Measurements from ENCODE around the gene PRKCI. TPM values are rescaled to one million over a fixed set of nuclear protein-coding genes. Genes with fewer than 3 reads are reported as not detected.
"Not testable (repeated sequence)": the region's sequence is repeated elsewhere in the genome, so short reads cannot be mapped to it uniquely, and the experiment has no call there.

PRKCI gene
- total RNA-seq, 2 experiments from 2014 or later, result 17.4 to 21.3 TPM

DNA sequence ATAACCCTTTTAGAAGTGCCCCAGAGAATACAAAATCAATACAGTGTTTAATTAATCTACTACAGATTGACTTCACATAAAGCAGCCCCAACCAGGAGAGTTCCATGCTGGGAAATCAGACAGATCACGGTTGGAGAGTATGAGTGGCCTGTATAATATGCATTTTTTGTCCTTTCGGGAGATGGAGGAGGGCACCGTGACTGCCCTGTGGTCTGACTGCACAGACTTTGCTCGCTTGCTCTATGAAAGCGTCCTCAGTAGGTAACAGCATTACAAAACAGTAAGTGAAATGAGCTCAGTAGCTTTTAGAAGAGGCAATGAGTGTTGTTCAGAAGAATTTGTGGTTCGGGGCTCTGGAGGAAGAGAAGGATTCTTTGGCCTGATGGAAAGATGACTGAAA lies 101.1 kb downstream of the PRKCI start:
- DNase-seq (no peak), ATAC-seq (no peak)
- TF ChIP-seq, protein P1, sequence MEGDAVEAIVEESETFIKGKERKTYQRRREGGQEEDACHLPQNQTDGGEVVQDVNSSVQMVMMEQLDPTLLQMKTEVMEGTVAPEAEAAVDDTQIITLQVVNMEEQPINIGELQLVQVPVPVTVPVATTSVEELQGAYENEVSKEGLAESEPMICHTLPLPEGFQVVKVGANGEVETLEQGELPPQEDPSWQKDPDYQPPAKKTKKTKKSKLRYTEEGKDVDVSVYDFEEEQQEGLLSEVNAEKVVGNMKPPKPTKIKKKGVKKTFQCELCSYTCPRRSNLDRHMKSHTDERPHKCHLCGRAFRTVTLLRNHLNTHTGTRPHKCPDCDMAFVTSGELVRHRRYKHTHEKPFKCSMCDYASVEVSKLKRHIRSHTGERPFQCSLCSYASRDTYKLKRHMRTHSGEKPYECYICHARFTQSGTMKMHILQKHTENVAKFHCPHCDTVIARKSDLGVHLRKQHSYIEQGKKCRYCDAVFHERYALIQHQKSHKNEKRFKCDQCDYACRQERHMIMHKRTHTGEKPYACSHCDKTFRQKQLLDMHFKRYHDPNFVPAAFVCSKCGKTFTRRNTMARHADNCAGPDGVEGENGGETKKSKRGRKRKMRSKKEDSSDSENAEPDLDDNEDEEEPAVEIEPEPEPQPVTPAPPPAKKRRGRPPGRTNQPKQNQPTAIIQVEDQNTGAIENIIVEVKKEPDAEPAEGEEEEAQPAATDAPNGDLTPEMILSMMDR (IDR thresholded peaks at IDR 0.05), result no peak
- CTCF ChIA-PET, result interaction anchor here (2.0 kb wide), 1 partner anchor 11 kb away, joined by 5 read pairs; no protein-coding TSS in a partner anchor
- no peak overlapping the region for H3K27ac Mint-ChIP-seq
- H3K27me3 Mint-ChIP-seq, result peaks cover 2% of the 10 kb centered on the region
- intact Hi-C loops (cut with micrococcal nuclease), result no loop called here
- H3K36me3 Mint-ChIP-seq (ENCODE audit: low read depth), result no peaks in the 10 kb centered on the region
- H3K4me3 Mint-ChIP-seq, result no peak overlapping the region
- POLR2A ChIA-PET, result interaction anchor here (0.7 kb wide), 1 partner anchor 311 kb away, joined by 4 read pairs; no protein-coding TSS in a partner anchor
- H3K9me3 Mint-ChIP-seq, result no peaks in the 10 kb centered on the region
- H3K4me1 Mint-ChIP-seq (ENCODE audit: low read depth), result no peaks in the 10 kb centered on the region

DNA sequence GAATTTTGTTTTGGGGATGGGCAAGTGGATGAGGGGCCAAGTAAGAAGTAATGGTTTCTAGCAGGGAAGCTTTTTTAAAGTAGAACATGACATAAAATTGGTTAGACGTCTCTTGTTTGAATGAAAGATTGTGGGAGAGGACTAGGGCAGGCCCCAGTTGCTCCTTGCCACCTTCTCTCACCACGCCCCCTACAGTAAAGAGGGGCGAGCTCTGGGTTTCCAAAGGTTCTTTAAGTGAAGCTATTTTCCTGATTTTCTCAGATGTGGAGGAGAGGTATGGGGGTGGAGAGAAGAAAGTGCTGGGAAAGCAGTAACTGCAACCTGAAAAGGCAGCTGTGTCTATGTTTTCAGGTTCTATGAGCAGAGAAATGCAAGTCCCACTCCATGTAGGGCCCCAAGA lies 102.7 kb downstream of the PRKCI start:
- no peaks in the 10 kb centered on the region for H3K36me3 Mint-ChIP-seq (ENCODE audit: low read depth)
- no peaks in the 10 kb centered on the region for H3K9me3 Mint-ChIP-seq
- intact Hi-C loops (cut with micrococcal nuclease), result no loop called here
- no peaks in the 10 kb centered on the region for H3K4me1 Mint-ChIP-seq (ENCODE audit: low read depth)
- peaks cover 2% of the 10 kb centered on the region for H3K27me3 Mint-ChIP-seq
- DNase-seq (no peak), ATAC-seq (no peak)
- CTCF ChIA-PET, result interaction anchor here (1.5 to 2.2 kb wide), 4 partner anchors 9 to 89 kb away, joined by 3 to 7 read pairs (median 5); no protein-coding TSS in a partner anchor
- TF ChIP-seq, protein P1 (IDR thresholded peaks at IDR 0.05), result no peak
- no peak overlapping the region for H3K4me3 Mint-ChIP-seq
- POLR2A ChIA-PET, result no interaction called here
- no peak overlapping the region for H3K27ac Mint-ChIP-seq

DNA sequence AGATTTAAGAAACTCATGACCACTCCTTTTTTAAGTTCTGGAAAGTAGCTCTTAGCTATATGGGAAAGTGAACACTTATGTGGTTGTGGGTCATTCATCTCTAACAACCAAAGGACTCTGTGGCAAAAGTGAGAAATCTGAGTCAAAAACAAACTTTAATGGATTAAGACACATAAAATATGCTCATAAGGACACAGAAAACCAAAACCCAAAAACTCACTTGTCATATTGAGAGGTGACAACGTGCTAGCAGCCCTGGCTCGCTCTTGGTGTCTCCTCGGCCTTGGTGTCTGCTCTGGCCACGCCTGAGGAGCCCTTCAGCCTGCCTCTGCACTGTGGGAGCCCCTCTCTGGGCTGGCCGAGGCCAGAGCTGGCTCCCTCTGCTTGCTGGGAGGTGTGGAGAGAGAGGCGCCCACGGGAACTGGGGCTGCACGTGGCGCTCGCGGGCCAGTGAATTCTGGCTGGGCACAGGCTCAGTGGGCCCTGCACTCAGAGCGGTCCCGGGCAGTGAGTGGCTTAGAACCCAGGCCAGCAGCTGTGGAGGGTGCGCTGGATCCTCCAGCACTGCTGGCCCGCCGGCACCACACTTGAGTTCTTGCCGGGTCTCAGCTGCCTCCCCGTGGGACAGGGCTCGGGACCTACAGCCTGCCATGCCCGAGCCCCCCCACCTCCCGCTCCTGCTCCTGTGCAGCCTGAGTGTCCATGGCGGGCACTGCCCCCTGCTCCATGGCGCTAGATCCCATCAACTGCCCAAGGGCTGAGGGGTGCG lies 105.0 kb downstream of the PRKCI start:
- no peak overlapping the region for H3K27ac Mint-ChIP-seq
- H3K9me3 Mint-ChIP-seq, result no peaks in the 10 kb centered on the region
- H3K4me1 Mint-ChIP-seq (ENCODE audit: low read depth), result no peaks in the 10 kb centered on the region
- H3K27me3 Mint-ChIP-seq, result peaks cover 2% of the 10 kb centered on the region
- no peaks in the 10 kb centered on the region for H3K36me3 Mint-ChIP-seq (ENCODE audit: low read depth)
- POLR2A ChIA-PET, result no interaction called here
- intact Hi-C loops (cut with micrococcal nuclease), result no loop called here
- no peak for DNase-seq
- no peak for ATAC-seq
- TF ChIP-seq, protein P1 (IDR thresholded peaks at IDR 0.05), result no peak
- CTCF ChIA-PET, result interaction anchor here (2.2 kb wide), 1 partner anchor 87 kb away, joined by 7 read pairs; no protein-coding TSS in a partner anchor
- no peak overlapping the region for H3K4me3 Mint-ChIP-seq

DNA sequence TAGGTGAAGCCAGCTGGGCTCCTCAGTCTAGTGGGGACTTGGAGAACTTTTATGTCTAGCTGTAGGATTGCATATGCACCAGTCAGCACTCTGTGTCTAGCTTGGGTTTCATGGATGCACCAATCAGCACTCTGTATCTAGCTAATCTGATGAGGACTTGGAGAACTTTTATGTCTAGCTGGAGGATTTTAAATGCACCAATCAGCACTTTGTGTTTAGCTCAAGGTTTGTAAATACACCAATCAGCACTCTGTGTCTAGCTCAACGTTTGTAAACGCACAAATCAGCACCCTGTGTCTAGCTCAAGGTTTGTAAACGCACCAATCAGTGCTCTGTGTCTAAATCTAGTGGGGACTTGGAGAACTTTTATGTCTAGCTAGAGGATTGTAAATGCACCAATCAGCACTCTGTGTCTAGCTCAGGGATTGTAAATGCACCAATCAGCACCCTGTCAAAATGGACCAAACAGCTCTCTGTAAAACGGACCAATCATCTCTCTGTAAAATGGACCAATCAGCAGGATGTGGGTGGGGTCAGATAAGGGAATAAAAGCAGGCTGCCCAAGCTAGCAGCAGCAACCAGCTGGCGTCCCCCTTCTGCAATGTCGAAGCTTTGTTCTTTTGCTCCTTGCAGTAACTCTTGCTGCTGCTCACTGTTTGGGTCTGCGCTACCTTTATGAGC lies 105.8 kb downstream of the PRKCI start:
- H3K36me3 Mint-ChIP-seq (ENCODE audit: low read depth); H3K9me3 Mint-ChIP-seq; DNase-seq; H3K27ac Mint-ChIP-seq; H3K4me1 Mint-ChIP-seq (ENCODE audit: low read depth); intact Hi-C loops (cut with micrococcal nuclease); H3K4me3 Mint-ChIP-seq; H3K27me3 Mint-ChIP-seq; ATAC-seq; POLR2A ChIA-PET: not testable (repeated sequence)
- CTCF ChIA-PET, result interaction anchor here (0.6 to 2.2 kb wide), 2 partner anchors 67 to 86 kb away, joined by 3 to 7 read pairs; no protein-coding TSS in a partner anchor

DNA sequence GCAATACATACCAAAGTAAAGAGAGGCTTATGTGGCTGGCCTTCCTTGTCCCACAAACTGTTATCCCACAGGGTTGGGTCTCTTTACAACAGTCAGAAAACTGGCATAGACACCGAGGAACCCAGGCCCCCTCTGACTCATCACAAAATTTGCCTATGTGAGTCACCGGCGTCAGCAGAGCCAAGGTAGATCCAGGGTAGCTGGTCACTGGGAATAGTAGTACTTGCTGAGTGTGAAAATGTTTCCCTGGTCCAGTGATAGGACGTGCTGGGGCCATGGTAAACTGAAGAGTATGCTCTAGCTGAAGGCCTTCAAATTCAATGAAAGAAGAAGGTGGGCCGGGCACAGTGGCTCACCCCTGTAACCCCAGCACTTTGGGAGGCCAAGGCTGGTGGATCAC lies 108.1 kb downstream of the PRKCI start:
- POLR2A ChIA-PET, result no interaction called here
- H3K4me3 Mint-ChIP-seq, result no peak overlapping the region

More for the DNA sequence above, 108.1 kb downstream of the PRKCI start:
- CTCF ChIA-PET, result no interaction called here
- Mint-ChIP-seq H3K9me3 (no peaks in the 10 kb centered on the region), H3K4me1 (ENCODE audit: low read depth) (no peaks in the 10 kb centered on the region), H3K36me3 (ENCODE audit: low read depth) (no peaks in the 10 kb centered on the region), H3K27me3 (no peaks in the 10 kb centered on the region), H3K27ac (no peak overlapping the region)
- intact Hi-C loops (cut with micrococcal nuclease), result no loop called here
- ATAC-seq (no peak), DNase-seq (no peak)
- TF ChIP-seq, protein P1 (IDR thresholded peaks at IDR 0.05), result no peak
